CD4-positive, alpha-beta T cell treated with Interleukin-2 at 100 ng/mL for 4 hours (primary cell): Measurements from ENCODE around the gene MPND.
"Not testable (repeated sequence)": the region's sequence is repeated elsewhere in the genome, so short reads cannot be mapped to it uniquely, and the experiment has no call there.

ENCODE experiments used
- DNase-seq: peaks from one replicate; pipeline ENCODE4 v3.0.0-alpha.2; 2020; ENCODE audit warnings: low spot score

MPND gene

GRCh38 chr19:4349225-4349624, 5.9 kb downstream of the MPND start:
- not testable (repeated sequence) for DNase-seq

- DNase-seq, result no peak
Measured at GRCh38 chr19:4350111-4350510, 6.7 kb downstream of the MPND start.

GRCh38 chr19:4350726-4351125, 7.4 kb downstream of the MPND start:
- no peak for DNase-seq

GRCh38 chr19:4352701-4353121, 9.3 kb downstream of the MPND start:
- peak; percentile 69 for DNase-seq

GRCh38 chr19:4354282-4354681, 10.9 kb downstream of the MPND start:
- no peak for DNase-seq

- no peak for DNase-seq
Measured at GRCh38 chr19:4354897-4355296, 11.5 kb downstream of the MPND start.

GRCh38 chr19:4357095-4357797, 13.9 kb downstream of the MPND start:
- DNase-seq, result no peak

GRCh38 chr19:4357921-4358326, 14.6 kb downstream of the MPND start:
- no peak for DNase-seq

- no peak for DNase-seq
Measured at GRCh38 chr19:4358709-4359626, 15.6 kb downstream of the MPND start.

- DNase-seq, result no peak
Measured at GRCh38 chr19:4359627-4360000, 16.3 kb downstream of the MPND start.

GRCh38 chr19:4360081-4360569, 16.8 kb downstream of the MPND start:
- no peak for DNase-seq

GRCh38 chr19:4360641-4361151, 17.3 kb downstream of the MPND start:
- DNase-seq, result no peak

GRCh38 chr19:4361152-4362046, 18.0 kb downstream of the MPND start:
- DNase-seq, result no peak

GRCh38 chr19:4362101-4362828, 18.9 kb downstream of the MPND start:
- no peak for DNase-seq

- no peak for DNase-seq
Measured at GRCh38 chr19:4362831-4363545, 19.6 kb downstream of the MPND start.

- no peak for DNase-seq
Measured at GRCh38 chr19:4363571-4364304, 20.4 kb downstream of the MPND start.

GRCh38 chr19:4365341-4365740, 22.0 kb downstream of the MPND start:
- no peak for DNase-seq

GRCh38 chr19:4365791-4366665, 22.7 kb downstream of the MPND start:
- DNase-seq, result no peak
